Daoy (cell line): ENCODE data around the gene IFITM1. TPM values are rescaled to one million over a fixed set of nuclear protein-coding genes. Genes with fewer than 3 reads are reported as not detected.

Source experiments
- DNase-seq: peaks from one replicate; pipeline ENCODE4 v3.0.0-alpha.2; 2015; ENCODE audit warnings: low read depth
- total RNA-seq: library from RNA; depleted of rRNA; stranded (reverse); fragments of >200 nt; shearing (Covaris generic); gene quantifications from 2 replicates; pipeline ENCODE4 v1.2.3, GENCODE V29; 2014

IFITM1 gene
- total RNA-seq, 1 experiment from 2014 or later: 1.2 TPM

DNA sequence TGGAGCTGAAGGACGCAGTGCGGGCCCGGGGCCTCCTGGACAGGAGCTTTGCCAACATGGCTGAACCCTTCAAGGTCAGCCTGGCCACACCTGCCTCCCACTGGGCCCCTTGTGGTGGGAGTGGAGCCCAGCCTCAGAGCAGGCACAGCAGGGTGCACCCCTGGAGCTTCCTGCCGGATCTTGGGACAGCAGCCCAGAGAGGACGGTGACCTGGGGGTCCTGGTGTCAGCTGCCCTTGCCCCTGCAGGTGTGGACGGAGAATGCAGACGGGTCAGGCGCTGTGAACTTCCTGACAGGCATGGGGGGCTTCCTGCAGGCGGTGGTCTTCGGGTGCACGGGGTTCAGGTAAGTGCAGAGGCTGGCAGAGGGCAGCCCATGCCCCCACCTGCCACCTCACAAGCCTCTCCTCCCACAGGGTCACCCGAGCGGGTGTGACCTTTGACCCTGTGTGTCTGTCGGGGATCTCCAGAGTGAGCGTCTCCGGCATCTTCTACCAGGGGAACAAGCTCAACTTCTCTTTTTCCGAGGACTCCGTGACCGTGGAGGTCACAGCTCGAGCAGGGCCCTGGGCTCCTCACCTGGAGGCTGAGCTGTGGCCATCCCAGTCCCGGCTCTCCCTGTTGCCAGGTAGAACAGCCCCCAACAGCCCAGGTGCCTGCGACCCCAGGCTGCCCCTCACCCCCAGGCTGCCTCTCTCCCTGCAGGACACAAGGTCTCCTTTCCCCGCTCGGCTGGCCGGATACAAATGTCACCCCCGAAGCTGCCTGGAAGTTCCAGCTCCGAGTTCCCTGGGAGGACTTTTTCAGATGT is 19.8 kb upstream of the IFITM1 start:
- DNase-seq: no peak

DNA sequence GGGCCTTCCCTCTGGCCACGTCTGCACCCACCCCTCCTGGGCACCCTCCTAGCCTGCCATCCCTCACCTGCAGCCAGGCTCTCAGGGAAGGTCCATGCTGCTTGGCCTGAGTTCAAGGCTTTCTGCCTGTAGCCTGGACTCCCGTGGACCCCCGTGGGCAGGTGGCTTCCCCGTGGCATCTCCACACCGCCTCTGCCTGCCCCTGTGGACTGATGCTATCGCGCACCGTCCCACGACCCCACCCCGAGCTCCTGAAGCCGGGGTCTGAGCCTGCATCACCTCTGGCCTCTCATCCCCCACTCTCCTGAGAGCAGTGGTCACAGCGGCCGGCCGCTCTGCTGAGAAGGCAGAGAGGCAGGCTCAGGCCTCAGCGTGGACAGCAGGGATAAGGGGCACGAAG is 19.1 kb upstream of the IFITM1 start:
- no peak for DNase-seq

DNA sequence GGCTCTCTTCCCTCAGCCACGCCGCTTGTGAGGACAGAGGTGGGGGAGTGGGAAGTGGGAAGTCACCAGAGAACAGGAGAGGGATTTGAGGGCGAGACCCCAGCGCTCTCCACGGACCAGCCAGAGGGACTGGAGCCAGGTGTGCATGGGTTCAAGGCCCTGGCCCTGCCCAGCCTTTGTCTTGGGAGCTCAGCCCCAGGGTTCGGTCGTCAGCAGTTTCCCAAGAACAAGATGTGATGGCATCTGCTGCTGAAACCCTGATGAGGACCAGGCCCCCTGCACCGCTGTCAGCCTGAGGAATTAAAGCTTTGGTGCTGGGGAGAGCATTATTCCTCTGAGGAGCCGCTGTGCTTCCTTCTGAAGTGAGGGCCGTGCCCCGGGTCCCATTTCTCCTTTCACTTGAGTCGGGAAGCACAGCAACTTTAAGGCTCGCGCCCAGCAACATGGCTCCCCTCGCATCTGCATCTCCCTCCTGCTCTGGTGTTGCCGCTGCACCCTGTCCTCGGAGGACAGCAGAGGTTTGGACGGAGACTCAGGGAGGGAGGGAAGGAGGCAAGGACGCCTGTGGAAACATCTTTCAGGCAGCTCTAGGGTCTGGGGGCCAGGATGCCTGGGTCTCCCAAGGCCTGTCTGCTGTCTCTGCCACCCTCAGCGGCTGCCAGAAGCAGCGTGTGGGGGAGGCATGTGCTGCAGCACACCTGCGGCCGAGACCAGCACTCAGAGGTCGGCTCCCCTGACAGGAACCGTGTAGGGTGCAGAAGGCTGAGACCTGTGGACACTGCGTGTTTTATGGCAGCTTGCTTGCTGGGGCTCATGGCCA is 18.3 kb upstream of the IFITM1 start:
- no peak for DNase-seq

DNA sequence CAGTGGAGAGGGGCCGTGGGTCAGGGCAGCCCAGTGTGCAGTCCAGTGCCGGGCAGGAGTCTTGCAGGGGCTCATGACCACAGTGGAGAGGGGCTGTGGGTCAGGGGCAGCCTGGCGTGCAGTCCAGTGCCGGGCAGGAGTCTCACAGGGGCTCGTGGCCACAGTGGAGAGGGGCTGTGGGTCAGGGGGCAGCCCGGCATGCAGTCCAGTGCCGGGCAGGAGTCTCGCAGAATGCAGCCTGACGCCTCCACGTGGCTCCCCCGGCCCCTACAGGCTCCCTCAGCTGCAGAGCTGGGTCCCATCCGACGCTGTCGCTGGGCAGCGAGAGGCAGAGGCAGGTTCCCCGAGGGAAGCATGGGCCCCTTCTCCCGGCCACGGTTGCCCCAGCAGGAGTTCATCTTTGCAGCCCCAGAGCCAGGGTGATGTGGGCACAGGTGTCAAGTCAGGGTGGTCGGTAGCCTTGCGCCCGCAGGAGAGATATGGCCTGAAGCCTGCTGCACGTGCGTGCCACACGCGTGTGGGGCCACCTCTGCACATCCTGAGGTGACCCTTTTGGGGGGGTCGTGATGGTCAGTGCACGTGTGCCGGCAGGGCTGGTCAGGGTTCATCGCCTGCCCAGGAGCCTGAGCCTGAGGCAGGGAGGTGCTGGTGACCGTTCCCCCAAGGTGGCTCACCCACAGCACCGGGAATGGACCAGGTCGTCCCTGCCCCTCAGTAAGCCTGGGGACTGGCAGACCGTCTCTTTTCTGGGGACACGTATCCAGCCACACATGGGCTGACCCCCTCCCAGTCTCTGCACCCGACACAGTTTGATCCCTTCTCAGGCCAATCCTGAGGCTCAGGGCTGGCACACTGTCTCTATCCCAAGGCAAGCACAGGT is 17.4 kb upstream of the IFITM1 start:
- no peak for DNase-seq

DNA sequence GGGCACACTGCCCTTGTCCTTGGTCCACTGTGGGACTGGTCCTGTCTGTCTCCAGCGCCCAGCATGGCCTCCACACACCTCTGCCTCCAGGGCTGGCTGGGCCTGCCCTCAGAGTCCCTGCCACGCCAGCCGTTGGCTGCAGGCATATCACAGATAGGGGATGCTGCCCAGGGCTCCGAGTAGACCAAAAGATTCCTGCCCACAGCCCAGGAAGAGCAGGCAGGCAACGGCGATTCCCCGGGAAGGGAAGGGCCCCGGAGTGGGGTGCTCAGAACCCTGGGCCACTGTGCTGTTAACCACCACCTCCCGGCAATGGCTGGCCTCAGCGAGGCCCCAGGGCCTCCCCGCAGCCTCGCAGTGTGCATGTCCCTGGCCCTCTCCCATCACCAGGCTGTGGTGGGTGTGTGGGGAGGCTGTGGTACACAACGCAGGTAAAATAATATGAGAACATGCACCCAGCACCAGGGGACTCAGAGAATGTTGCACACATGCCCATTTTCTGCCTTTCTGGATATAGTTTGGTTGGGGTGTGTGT is 16.7 kb upstream of the IFITM1 start:
- DNase-seq: no peak

DNA sequence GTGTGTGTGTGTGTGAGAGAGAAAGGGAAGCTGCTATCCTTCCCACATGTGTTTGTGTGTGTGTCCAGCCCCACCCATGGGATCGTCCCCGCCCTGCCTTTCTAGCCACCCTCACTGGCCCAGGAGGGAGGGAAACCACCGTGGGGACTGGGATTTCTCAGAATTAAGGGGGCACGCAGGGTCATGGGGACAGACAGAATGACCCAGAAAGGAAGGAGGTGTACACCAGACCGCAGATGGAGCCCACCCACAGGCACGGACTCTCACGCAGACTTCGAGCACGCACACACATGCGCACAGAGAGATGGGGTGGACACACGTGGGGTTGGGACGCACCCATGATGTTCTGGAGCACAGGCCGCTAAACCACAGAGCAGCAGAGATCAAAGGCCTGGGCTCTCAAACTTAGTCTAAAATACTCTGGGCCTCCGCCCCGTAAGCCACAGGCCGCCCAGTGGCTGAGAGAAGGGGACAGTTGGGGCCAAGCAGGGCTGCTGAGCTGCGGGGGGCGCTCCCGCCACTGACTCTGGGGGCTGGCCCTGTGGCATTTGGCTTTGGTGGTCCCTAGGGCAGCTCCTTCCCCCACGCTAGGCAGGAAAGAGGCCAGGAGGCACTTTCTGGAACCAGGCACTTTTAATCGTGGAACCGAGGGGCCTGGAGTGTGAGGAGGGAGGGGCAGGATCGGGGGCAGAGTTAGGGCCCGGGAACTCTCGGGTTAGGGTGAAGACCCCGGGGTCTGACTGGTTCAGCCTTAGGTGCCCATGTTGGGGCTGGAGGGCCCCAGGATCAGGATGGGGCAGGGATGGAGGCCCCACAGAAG is 16.0 kb upstream of the IFITM1 start:
- no peak for DNase-seq

DNA sequence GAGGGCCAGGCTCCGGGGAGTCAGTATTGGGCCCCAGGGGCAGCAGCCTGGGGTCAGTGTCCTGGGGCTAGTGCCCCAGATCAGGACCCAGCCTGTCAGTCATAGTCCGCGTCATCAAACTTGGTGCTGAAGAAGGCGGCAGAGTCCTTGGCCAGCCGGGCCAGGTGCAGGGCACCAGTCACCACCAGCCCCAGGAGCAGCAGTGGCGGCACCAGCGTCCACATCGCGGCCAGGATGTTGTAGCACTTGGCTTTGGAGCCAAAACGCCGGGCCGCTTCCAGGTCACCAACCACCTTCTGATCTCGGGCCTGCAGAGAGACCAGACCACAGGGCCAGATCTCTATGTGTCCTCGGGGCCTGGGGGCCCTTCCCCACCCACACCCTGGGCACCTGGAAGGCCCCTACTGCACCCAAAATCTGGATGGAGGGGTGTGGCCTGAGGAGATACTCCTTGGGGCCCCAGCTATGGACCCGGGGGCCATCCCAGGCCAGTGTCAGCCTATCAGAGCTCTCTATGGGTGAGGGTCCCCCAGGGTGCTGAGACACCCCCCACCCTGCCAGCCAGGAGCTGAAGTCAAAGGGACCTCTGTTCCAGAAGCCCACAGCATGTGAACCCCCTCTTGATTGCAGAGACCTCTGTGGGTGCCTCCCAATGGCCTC is 15.3 kb upstream of the IFITM1 start:
- DNase-seq: no peak

DNA sequence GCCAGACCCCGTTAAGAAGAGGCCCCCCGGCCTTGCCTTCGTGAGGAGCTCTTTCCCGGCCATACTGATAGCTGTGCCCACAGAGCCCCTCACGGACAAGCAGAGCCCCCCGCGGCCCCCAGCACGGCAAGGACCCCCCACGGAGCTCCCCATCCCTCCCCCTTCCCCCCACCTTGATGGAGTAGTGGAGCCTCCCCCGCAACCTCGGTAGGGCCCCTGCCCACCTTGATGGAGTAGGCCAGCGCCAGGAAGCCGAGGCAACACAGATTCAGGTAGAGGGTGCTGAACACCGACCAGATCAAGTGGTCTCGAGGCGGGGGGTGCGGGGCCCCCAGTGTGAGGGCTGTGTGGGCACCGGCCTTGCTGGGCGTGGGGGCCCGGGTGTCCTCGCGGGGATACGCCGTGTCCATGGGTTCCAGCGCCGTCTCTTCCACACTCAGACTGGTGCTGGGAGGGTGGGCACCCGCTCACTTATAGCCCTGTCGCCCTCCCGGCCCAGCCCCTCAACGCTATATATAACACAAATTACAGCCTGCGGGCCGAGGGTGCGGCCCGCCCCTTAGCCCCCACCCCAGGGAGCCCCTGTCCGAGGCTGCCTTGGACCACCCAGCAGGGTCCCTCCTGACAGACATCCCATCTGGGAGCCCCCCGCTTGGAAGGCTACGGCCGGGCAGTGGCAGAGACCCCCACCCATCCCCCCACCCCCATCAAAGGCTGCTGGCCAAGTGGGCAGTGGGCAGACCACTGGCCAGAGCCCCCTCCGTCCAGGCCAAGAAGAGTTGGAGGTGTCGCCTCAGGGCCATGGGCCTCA is 14.6 kb upstream of the IFITM1 start, which contains the start of gene IFITM5:
Gene IFITM5, minus strand, starts transcription at position 446 of the 811 bp plus-strand sequence. Its CDS starts 36 bp downstream, at position 410.
- no peak for DNase-seq

DNA sequence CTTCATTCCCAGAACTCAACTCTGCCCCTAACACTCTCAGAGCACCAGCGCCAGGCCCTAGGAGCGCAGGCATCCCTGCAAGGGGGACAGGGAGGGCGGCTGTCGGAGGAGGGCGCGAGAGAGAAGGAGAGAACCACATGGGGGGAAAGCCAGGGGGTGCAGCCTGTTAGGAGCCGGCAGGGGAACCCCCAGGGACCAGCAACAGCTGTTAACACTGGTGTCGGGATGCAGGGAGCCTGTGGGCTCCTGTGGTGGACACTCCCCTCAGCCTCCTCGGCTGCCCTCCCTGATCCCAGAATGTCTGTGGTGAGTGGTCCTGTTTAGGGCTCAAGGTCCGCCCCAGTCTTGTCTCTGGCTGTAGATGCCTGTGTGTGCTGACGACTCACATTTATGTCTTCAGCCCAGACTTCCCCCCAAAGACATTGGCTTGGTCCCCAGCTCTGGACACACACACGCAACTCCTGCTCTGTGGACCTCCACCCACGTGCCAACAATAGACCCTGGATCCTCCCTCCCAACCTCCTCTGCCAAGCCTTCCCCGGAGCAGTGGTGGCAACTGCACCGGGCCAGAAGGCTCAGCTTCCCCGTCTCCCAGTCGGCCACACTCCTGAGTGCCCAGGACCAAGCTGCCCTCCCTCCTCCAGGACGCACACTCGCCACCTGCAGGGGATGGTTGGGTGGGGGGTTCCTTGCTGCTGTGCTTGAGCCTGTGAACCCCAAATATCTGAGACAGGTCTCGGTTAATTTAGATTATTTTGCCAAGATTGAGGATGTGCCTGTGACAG is 13.7 kb upstream of the IFITM1 start:
- DNase-seq: no peak

DNA sequence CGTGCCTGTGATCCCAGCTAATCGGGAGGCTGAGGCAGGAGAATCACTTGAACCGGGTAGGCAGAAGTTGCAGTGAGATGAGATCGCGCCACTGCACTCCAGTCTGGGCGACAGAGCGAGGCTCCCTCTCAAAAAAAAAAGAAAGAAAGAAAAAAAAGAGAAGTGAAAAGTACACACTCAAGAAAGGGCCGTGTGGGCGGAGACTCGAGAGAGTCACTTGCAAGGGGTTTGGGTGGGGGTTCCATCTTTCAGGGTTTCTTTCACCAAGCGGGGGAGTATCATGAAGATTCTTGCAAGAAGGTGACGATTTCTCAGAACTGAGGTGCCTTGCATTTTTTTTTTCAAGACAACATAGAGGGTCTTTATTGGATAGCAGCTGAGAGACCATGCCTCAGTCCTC is 10.5 kb upstream of the IFITM1 start:
- DNase-seq: no peak

DNA sequence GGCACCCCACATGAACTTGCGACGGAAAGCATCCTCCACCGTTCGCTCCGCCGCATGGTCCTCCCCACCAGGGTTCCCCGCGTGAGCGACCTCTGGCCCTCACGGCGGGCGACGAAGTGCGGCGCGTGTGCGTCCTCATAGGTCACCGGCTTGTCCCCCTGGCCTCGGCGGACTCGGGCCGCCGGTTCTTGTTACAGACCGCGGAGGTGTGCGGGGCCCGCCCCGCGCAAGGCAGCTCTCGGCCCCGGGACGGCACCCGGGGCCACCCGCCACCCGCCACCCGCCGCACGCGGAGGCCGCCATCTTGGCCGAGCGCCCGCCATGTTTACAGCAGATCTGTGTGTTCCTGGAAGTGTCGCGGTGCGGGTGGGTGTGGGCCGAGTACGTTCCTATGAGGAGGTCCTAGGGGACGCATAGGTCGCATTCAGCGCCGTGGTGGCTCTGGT is 9.8 kb upstream of the IFITM1 start:
- DNase-seq: no peak

DNA sequence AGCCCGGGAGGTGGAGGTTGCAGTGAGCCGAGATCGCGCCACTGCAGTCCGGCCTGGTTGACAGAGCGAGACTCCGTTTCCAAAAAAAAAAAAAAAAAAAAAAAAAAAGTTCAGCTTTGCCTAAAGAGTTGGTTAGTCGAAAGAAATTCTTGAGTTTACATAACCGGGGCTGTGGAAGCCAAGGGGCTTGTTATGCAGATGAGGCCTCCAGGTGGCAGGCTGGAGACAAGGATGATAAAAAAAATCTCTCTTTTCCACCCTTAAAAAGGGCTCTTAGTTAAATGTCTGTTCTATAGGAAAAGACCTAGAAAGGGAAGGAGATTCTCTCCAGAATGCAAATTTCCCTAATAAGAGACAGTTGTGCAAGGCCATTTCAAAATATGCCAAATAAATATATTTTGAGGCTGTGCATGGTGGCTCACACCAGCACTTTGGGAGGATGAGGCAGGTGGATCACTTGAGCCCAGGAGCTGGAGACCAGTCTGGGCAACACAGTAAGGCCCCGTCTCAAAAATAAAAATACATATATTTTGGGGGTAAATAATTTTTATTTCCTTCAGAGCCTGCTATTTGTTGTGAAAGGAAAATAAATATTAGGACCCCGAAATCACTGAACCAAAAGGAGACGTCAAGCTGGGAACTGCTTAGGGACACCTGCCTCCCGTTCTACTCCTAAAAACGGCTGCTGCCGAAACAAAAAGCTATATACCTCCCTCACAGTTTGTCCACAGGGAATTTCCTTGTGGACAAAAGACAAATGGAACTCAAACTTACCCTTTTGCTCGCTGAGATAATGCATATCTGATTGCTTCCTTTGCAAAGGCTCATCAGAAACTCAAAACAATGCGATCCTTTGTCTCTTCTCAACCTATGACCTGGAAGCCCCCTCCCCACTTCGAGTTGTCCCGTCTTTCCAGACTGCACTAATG is 8.7 kb upstream of the IFITM1 start:
- peak; percentile 38 for DNase-seq

DNA sequence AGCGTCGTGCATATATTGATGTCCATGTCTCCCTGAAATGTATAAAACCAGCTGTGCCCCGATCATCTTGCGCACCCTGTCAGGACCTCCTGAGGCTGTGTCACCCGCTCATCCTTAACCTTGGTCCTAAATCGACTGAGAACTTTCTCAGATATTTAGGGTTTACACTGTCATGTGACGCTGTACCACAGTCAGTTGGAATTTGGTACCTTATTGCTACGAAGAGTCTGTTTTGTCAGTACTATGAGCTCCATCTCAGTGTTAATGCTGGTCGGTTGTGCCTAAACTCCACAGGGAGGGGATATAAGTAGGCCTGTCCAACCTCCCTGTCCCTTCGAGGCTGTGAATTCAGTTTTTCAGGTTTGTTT is 8.0 kb upstream of the IFITM1 start:
- no peak for DNase-seq

DNA sequence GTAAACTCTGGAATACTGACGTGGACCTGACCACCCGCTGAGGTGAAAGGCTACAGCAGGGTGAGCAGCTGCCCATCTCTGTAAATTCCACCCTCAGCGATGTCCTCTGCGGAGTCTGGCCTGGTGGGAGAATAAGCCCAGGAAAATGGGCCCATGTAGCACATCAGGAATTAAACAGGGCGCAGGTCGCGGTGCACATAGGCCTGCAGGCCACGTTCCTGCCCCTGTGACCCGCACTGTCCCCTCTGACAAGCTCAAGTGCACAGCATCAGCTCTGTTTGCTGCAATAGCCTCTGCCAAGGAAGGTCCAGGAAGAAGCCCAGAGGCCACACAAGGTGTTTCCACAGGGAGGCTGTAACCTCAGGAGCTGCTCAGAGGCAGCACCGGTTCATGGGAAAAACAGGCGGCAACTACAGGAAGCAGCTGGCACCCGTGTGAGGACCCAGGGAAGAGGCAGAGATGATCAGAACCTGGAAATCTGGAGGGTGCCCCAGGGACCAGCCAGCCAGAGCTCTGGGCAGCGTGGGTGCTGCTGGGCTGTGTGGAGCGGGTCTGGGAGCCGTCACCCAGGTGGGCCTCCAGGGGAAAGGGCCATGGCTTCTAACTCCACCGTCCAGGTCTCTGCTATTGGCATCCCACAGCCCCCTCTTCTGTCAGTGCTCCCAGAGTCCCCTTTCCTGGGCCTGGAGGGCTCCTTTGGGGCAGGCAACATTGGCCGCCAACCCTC is 7.0 kb upstream of the IFITM1 start:
- no peak for DNase-seq

DNA sequence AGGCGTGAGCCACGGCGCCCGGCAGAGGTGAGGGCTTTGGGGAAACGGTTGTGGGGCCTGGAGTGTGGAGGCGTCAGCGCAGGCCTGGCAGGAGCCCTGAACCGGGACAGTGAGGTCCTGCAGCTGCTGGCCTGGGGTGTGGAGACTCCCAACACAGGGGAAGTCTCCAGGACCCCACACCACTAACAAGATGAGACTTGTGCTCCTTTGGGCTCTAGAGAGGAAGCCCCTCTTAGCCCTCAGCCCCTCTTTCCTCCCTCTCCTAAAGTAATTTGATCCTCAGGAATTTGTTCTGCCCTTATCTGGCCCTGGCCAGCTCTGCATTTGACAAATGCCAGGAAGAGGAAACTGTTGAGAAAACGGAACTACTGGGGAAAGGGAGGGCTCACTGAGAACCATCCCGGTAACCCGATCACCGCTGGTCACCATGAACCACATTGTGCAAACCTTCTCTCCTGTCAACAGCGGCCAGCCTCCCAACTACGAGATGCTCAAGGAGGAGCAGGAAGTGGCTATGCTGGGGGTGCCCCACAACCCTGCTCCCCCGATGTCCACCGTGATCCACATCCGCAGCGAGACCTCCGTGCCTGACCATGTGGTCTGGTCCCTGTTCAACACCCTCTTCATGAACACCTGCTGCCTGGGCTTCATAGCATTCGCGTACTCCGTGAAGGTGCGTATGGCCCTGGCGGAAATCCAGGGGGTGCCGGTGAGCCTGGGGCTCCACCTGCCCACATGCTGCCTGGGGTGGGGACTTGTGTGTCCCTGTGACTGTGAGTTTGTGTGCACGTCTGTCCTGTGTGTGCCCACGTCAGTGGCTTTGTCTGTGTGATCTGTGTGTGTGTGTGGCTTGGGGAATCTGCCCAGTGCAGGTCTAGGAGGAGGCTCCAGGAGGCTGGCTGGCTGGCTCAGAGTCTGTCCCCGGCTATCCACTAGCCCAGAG is 5.8 kb upstream of the IFITM1 start, which contains the start of gene IFITM2:
Gene IFITM2, plus strand, starts transcription at position 51 of the 943 bp plus-strand sequence. Its CDS starts 377 bp downstream, at position 428.
- DNase-seq: peak; percentile 57
